Activated CD8-positive, alpha-beta memory T cell treated with anti-CD3 and anti-CD28 coated beads for 48 hours (primary cell): ENCODE measurements around the gene IFRD2.
"Not testable (repeated sequence)": the region's sequence is repeated elsewhere in the genome, so short reads cannot be mapped to it uniquely, and the experiment has no call there.

Experiments used
- DNase-seq, 3 experiments: peaks; one replicate each; pipeline ENCODE4 v3.0.0-alpha.2; 2020; ENCODE audit warnings: low read depth in 2 of 3, low spot score in 2 of 3

The IFRD2 gene

GRCh38 chr3:50286322-50287227 is 5.7 kb downstream of the IFRD2 start:
- DNase-seq, result no peak

DNA sequence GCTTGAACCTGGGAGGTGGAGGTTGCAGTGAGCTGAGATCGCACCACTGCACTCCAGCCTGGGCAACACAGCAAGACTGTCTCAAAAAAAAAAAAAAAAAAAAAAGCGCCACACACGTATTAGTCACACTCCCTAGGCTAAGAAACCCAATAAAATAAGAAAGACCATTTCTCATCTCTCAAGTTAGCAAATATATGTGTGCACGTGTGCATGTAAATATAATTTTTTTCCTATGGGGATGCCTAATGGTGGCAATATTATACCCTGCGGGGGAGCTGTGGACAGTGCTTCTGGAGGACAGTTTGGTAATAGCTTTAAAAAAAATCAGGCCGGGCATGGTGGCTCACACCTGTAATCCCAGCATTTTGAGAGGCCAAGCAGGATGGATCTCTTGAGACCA is 8.1 kb downstream of the IFRD2 start:
- DNase-seq, result not testable (repeated sequence)

- DNase-seq, result no peak
These were observed 12.8 kb downstream of the IFRD2 start for GRCh38 chr3:50279255-50280016.

GRCh38 chr3:50278880-50279224 is 13.4 kb downstream of the IFRD2 start, which contains the start of gene LSMEM2:
LSMEM2 (plus strand) TSS chr3:50279087; CDS start chr3:50279114, 27 bp downstream.
- no peak for DNase-seq

GRCh38 chr3:50278123-50278879 is 13.9 kb downstream of the IFRD2 start:
- DNase-seq, result no peak

GRCh38 chr3:50276762-50277101 is 15.5 kb downstream of the IFRD2 start:
- DNase-seq, result no peak

DNA sequence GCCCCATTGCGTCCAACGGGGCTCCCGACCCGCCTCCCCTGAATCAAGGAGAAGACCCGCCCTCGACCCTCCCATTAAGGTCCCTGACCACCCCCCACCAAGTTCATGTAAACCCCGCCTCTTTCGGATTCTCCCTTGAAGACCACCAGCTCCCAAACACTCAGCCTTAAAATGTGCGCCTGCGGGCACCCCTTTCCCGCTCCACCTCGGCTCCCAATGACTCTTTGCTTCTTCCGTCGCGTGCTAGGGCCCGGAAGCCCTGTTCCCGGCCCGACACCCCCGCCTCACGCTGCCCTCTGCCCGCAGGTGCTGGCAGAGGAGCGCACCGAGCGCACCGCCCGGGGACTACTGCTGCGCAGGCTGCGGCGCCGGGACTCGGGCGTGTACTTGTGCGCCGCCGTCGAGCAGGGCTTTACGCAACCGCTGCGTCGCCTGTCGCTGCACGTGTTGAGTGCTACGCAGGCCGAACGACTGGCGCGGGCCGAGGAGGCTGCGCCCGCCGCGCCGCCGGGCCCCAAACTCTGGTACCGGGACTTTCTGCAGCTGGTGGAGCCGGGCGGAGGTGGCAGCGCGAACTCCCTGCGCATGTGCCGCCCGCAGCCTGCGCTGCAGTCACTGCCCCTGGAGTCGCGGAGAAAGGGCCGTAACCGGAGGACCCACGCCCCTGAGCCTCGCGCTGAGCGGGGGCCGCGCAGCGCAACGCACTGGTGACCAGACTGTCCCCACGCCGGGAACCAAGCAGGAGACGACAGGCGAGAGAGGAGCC is 16.1 kb downstream of the IFRD2 start:
- DNase-seq, result no peak

GRCh38 chr3:50275141-50275995 is 16.9 kb downstream of the IFRD2 start:
- no peak for DNase-seq

- peak in 2 of 3 experiments; percentile 56 to 66 for DNase-seq
These were observed 17.7 kb downstream of the IFRD2 start for GRCh38 chr3:50274371-50275104.

DNA sequence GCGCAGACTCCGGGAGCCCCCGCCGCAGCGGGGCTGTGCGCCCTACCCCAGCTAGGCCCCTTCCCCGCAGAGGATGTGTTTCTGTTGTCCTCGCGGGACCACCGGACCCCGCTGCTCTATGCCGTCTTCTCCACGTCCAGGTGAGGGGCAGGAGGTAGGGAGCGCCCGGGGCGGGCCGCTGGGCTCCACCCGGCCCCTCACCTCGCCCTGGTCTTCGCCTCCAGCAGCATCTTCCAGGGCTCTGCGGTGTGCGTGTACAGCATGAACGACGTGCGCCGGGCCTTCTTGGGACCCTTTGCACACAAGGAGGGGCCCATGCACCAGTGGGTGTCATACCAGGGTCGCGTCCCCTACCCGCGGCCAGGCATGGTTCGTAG is 18.6 kb downstream of the IFRD2 start:
- DNase-seq, result no peak

DNA sequence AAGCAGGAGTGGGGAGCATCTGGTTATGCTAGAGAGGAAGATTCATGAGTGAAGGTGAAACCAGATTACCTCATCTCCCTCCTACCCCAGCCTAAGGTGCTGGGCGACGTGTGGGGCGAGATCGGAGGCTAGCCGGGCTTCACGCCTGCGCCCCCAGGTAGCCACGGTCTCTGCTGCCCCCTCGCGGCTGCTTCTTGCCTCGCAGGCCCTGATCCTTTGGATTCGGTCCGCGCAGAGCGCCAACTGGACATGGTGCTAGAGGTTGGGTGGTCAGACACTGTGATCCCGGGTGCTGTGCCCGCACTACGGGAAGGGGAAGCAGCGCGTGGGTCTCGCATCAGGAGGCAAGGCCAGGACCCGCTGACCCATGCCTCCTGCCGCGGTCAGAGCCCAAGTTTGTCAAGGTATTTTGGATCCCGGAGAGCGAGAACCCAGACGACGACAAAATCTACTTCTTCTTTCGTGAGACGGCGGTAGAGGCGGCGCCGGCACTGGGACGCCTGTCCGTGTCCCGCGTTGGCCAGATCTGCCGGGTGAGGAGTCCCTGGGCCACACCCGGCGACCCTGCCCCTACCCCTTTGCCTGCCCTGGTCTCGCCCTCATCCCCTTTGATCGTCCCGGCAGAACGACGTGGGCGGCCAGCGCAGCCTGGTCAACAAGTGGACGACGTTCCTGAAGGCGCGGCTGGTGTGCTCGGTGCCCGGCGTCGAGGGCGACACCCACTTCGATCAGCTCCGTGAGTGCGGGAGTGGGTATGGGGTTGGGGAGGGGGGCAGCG is 19.1 kb downstream of the IFRD2 start:
- peak; percentile 76 to 98 (median 98) for DNase-seq

- DNase-seq, result not testable (repeated sequence)
These were observed 19.7 kb downstream of the IFRD2 start for GRCh38 chr3:50272538-50272910.

GRCh38 chr3:50271314-50271936 is 20.8 kb downstream of the IFRD2 start:
- DNase-seq, result no peak

- DNase-seq, result no peak
These were observed 21.6 kb downstream of the IFRD2 start for GRCh38 chr3:50270422-50271224.

DNA sequence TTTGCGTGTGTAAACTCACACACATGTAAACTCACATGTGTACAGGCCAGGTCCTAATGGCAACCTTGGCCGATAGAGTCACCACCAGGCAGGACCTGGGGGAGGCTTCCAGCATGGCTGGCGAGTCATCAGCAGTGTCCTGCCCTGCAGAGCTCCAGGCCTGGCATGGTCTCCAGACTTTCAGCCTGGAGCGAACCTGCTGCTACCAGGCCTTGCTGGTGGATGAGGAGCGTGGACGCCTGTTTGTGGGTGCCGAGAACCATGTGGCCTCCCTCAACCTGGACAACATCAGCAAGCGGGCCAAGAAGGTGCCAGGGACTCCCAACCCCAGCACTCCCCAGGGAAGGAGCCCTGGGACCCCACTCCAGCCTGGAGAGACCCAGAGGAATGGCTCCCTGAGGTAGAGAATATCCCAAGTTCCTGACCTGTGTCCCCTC is 22.2 kb downstream of the IFRD2 start:
- DNase-seq, result no peak

DNA sequence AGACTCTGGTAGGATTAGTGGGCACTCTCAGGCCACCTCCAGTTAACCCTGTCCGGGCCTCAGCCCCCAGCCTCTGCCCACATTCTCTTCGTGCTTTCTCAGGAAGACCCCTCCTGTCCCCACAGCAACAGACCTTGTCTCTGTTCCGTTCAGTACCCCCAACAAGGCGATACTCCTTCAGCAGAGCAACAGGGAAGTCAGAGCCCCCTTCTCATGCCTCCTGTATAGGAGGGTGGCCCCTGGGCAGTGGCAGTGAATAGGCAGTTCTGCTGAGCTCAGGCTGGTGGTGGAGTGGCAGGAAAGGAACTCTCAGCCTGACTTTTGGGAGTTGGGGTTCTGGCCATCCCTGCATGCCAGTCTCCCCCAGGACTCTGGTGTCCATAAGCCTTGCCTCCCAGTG is 22.8 kb downstream of the IFRD2 start:
- no peak for DNase-seq
